NCI-H1930 (cell line): ENCODE results near the gene B3GNT8.
"Not testable (repeated sequence)": the region's sequence is repeated elsewhere in the genome, so short reads cannot be mapped to it uniquely, and the experiment has no call there.

Source experiments
- DNase-seq, 2 experiments: peaks; one replicate each; lab custom pipeline; 2025; lab: John Stamatoyannopoulos, UW

Gene B3GNT8

GRCh38 chr19:41391618-41392017 is 35.6 kb downstream of the B3GNT8 start:
- no peak for DNase-seq

DNA sequence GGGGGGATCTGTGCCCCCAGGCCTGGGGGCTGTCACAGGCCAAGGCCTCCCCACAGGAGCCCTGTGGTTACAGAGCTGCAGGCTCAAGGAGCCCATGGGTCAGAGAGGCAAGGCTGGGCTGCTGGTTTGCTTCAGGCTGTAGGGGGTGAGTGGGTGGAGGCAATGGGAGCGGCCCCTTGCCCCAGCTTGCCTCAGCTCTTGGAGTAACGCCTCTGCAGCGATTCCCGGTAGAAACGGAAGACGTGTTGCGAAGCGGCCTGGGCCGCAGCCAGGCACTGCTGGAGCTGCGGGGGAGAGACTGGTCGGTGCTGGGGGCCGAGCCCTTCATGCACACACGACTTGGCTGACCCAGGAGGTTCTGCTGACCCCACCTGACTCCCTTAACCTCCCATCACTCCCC is 40.7 kb downstream of the B3GNT8 start:
- no peak for DNase-seq

DNA sequence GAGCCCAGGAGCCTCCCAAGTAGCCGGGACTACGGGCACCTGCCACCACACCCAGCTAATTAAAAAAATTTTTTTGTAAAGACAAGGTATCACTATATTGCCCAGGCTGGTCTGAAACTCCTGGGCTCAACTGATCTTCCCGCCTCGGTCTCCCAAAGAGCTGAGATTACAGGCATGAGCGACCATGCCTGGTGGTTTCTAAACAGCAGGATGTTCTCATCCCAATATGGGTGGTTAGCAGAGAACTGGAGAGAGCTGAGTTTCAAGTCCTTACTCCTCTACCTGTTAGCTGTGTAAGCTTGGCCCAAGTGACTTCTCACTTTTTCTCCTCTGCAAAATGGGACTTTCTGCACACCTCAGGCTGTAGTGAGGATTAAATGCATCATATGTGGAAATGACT is 42.8 kb downstream of the B3GNT8 start:
- no peak for DNase-seq

GRCh38 chr19:41381536-41381935 is 45.6 kb downstream of the B3GNT8 start:
- not testable (repeated sequence) for DNase-seq

- DNase-seq, result no peak
These were observed 49.0 kb downstream of the B3GNT8 start for GRCh38 chr19:41377977-41378709.

GRCh38 chr19:41376998-41377365 is 50.2 kb downstream of the B3GNT8 start:
- DNase-seq, result no peak

GRCh38 chr19:41376241-41376997 is 50.8 kb downstream of the B3GNT8 start, which contains the start of gene TMEM91:
TMEM91 (plus strand) TSS chr19:41376533; CDS start chr19:41378310, 1,777 bp downstream.
- DNase-seq, result peak in 1 of 2 experiments; percentile 23
